Right ventricle myocardium inferior (tissue), 1 donor: ENCODE measurements around the gene PROKR1. TPM values are rescaled to one million over a fixed set of nuclear protein-coding genes. Genes with fewer than 3 reads are reported as not detected.

ENCODE experiments used
- ATAC-seq: fragments of 200-7000 bp; cut with Tn5 transposase; one replicate; pipeline ENCODE4 v1.9.1; 2020; ENCODE audit warnings: mild to moderate bottlenecking, moderate library complexity
- DNase-seq: peaks from one replicate; pipeline ENCODE4 v3.0.0; 2021; ENCODE audit errors: missing footprints
- intact Hi-C: fragments of 100-400 bp; cut with DNase I; formaldehyde crosslinking; loops from one replicate; pipeline ENCODE4 v1.11.0; 2022
- total RNA-seq: library from RNA; stranded (reverse); fragmentation: NEBNext Ultra II Directional; extraction: Animal tissue kit (Norgen Biotek cat#: 25700); gene quantifications from one replicate; pipeline ENCODE4 v1.2.1, GENCODE V29; 2021
- donor health status: DM: no; HTN: yes; CAD: no; lungs with severe emphysema.

The PROKR1 gene
- total RNA-seq, 1 donor from 2014 or later, result not detected

DNA sequence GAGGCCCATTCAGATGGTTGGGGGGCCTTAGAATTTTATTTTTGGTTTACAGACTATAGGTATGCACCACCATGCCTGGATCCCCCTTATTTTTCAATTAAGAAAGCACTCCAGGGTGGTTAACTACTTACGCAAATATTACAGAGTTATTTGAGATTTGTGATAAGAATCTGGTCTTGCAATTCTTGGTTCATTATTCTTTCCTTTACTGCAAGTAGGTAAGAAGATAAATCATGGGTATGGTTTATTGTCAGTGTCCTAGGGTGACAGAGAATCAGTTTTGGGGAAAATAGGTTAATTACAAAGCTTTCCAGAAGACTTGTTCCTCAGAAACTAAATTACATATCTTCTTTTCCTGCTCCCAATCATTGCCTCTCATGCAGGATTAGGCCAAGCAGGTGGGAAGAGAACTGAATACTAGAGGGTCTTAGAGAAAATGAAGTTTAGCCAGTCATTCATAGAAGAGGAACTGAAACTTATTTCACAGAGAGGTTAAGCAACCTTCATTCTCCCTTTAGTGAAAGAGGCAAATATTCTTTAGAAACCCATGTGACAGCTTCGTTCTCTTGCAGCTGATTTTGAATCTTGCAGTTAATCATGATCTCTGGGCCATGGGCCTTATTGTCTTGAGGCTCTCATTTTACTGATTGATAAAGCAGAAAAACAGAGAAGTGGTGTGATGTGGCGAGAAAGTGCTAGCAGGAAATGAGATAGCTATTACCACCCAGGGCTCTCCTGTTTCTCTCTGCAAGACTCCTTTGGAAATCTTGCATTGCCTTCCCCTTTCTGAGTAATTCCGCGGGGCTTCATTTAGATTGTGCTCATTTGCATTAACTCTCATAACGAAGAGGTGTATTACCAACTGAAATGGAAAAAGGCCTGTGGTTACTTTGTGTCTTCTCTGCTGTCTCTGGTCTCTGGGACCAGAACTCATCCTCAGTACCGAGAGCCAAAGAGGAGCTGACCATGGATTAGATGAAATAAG, 46.5 kb downstream of the PROKR1 start:
- intact Hi-C loops, result no loop called here
- DNase-seq, result no peak

DNA sequence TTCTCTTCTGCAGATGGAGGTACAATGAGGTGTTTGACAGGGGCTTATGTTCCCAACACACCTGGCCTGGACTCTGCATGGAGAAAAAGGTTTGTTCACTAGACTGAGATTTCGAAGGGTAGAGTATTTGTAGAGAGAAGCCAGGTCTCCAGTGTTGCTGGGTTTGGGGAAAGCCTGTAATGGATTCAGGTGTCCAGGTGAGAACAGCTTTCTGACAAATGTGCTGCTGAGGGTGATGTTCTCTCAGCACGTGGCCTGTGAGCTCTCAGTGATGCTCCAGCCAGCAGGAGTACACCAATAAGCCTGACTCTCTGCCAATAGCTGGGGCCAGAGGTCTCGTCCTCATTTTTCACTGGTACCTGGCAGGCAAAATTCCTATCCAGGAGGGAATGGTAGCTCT, 47.5 kb downstream of the PROKR1 start:
- intact Hi-C loops, result no loop called here
- ATAC-seq, result no peak
- no peak for DNase-seq

More for the DNA sequence above, 46.5 kb downstream of the PROKR1 start:
- ATAC-seq, result no peak

DNA sequence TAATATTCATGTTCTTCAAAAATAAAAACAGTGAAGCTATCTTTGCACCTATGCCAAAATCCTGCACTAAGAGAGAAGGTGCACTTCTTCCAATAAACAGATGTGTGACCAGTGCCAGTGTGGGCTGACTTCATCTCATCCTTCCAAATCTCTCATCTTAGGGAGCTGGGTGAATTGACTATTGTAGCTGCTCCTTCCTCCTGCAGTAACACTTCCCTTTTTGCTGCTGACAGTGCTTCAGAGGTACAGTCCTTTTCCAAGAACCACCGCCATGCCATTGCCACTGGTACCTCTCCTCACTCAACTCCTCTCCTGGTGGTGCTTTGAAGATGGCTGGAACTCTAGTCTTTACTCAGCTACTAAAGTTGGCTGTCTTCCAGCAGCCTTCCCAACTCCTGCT, 49.1 kb downstream of the PROKR1 start:
- ATAC-seq (no peak), DNase-seq (no peak)
- intact Hi-C loops, result no loop called here

DNA sequence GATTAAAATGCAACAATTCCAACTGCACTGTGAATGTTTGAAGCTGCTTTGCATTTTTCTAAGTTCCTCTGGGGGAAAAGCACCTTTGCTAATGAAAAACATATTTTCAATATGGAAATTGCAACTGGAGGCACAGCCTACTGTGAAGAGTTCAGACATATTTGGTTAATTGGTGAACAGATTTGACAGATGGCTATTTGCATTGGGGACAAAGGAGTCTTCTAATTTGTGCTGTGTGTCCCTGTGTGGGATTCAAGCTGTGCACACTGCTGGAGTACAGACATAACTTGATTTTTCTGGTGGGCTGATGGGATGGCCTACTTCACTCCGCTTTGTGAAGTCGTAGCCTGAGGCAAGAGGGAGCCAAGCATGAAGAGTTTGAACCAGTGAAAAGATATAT, 50.6 kb downstream of the PROKR1 start:
- ATAC-seq (no peak), DNase-seq (no peak)
- intact Hi-C loops, result no loop called here

DNA sequence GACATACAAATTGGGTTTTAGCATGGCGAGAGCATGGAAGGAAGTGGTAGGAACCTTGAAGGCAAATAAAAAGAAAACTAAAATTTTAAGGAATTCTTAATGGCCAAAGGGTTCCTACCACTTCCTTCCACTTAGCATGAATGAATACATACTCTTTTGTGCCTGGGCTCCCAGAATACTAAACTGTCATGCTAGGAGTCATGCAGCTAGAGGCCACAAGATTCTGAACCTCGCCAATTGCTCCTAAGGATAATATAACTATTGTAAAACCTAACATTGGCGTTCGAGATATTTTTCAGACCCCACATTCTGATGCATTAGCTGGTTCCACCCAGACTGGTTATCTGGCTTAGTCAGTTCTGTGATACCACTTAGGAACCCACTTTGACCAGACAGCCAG, 52.6 kb downstream of the PROKR1 start:
- DNase-seq (no peak), ATAC-seq (no peak)
- intact Hi-C loops, result no loop called here

DNA sequence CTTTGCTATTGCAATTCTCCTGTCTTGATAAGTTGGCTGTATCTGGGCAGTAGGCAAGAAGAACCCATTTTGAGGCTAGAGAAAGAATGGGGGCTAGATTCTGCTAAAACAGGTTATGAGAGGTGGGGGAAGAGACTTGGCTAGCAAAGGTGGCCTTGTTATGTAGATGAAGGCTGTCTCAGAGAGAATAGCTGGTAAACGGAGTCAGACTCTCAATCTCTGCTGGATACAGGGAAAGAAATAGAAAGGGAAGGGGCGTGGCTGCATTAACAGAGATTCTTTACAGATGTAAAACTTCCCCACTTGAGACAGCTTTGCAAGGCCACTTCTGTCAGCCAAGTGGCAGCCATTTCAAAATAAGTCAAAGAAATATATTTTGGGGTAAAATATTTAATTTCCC, 53.2 kb downstream of the PROKR1 start:
- DNase-seq (no peak), ATAC-seq (no peak)
- intact Hi-C loops, result no loop called here

DNA sequence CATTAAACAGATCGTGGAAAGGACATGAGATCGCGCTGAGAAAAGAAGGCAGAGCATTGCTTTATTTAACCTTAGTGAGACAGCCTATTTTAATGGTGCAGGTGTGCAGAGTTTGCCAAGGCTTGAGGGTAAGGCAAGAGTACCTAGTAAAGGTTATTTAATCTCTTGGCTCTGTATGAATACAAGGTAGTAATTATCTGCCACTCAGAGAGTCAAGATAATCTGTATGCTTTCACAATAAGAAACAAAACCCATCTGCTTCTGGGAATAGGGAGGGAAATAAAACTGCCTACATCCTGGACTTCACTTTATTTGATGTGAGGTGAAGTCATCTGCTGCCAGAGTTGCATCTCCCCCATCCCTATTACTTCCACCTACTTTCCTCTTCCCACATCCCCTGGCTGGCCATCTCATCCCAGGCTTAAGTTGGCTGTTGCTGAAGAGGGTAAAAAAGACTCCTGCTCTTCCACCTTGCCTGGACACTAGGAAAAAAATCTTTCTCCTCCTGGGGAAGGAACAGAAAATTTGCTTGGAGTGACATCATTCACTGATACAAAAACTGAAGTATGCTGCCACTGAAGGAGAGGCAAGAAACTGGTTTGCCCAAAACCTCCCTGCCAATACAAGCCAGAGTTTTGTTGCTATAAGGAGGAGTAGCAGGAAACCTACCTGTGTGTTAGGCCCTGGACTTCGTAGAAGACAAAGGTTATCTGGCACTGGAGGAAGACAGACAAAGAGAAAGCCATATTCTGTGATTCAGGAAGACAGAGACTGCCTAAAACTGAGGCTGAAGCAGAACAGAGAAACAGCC, 55.4 kb downstream of the PROKR1 start:
- intact Hi-C loops, result no loop called here

DNA sequence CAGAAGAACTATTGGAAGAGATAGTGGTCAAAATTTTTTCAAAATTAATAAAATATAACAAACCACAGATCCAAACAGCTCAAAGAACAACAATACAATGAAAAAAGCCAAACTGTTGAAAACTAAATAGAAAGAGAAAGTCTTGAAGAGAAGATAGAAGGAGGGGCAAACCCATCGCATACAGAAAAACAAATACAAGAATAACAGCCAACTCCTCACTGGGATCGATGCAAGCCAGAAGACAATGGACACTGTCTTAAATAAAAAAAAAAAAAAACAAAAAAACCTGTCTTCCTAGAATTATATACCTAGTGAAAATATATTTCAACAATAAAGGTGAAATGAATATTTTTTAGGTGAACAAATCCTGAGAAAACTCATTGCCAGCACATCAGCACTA, 57.2 kb downstream of the PROKR1 start:
- DNase-seq, result no peak
- no peak for ATAC-seq
- intact Hi-C loops, result no loop called here

More for the DNA sequence above, 55.4 kb downstream of the PROKR1 start:
- no peak for ATAC-seq
- no peak for DNase-seq

DNA sequence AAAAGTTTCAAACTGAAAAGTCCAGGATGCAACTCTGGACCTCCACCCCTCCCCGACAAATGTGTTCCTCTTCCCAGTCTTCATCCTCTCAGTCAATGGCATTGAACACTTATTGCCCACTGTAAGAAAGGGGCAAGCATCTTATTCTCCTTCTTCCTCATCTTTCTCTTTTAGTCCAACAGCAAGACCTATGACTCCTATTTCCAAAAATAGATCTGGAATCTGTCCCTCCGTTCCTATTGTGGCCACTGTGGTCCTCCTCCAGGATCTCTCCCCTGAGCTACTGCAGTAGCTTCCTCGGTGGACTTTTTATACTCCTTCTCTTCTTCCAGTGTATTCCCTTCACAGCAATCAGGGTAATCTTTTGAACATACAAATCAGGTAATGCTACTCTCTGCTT, 63.3 kb downstream of the PROKR1 start:
- DNase-seq, result no peak
- intact Hi-C loops, result loop anchor here (5.0 kb wide), 1 partner anchor 201 kb away; no protein-coding TSS in a partner anchor
- no peak for ATAC-seq

Other genes starting within 250 kb of the PROKR1 start
- 1.1 TPM for gene FBXO48, start 176.3 kb upstream of the PROKR1 start, total RNA-seq
- 3.8 TPM for gene APLF, start 176.0 kb upstream of the PROKR1 start, total RNA-seq
- gene ARHGAP25, start 91.2 kb downstream of the PROKR1 start, total RNA-seq, result 9.4 TPM
- gene BMP10, start 227.8 kb downstream of the PROKR1 start, total RNA-seq, result 0.35 TPM